Measurements from ENCODE around the gene ZNF726.
"Not testable (repeated sequence)": the region's sequence is repeated elsewhere in the genome, so short reads cannot be mapped to it uniquely, and the experiment has no call there.

Gene ZNF726

GRCh38 chr19:23971598-23971997 is 56.9 kb downstream of the ZNF726 start:
- no peak overlapping the region for H3K4me3 ChIP-seq (ENCODE audit: low read depth, low read length)
- TF ChIP-seq, protein P1, sequence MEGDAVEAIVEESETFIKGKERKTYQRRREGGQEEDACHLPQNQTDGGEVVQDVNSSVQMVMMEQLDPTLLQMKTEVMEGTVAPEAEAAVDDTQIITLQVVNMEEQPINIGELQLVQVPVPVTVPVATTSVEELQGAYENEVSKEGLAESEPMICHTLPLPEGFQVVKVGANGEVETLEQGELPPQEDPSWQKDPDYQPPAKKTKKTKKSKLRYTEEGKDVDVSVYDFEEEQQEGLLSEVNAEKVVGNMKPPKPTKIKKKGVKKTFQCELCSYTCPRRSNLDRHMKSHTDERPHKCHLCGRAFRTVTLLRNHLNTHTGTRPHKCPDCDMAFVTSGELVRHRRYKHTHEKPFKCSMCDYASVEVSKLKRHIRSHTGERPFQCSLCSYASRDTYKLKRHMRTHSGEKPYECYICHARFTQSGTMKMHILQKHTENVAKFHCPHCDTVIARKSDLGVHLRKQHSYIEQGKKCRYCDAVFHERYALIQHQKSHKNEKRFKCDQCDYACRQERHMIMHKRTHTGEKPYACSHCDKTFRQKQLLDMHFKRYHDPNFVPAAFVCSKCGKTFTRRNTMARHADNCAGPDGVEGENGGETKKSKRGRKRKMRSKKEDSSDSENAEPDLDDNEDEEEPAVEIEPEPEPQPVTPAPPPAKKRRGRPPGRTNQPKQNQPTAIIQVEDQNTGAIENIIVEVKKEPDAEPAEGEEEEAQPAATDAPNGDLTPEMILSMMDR (conservative IDR thresholded peaks at IDR 0.05; ENCODE audit: low read depth, low read length): no peak
- no peak for DNase-seq (ENCODE audit: low read depth)

DNA sequence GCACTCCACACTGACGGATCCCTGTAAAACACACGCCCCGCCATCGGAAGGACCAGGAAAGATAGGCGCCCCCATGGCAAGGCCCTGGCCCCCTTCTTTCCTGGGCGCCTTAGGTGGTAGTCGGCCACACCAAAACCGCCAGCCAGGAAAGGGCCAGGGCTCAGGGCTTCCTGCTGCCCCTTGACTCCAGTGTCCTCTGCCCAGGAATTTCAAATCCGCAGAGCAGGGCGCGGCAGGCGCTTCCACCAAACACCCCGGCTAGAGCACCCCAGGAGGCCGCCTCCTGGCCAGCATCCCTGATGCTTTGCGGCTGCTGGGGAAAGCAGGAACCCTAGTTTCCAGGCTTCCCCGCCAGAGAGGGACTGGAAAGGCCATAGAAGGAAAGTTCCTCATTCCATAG is 57.5 kb downstream of the ZNF726 start:
- DNase-seq (ENCODE audit: low read depth): no peak
- TF ChIP-seq, protein P1 (conservative IDR thresholded peaks at IDR 0.05; ENCODE audit: low read depth, low read length): no peak
- H3K4me3 ChIP-seq (ENCODE audit: low read depth, low read length): no peak overlapping the region

DNA sequence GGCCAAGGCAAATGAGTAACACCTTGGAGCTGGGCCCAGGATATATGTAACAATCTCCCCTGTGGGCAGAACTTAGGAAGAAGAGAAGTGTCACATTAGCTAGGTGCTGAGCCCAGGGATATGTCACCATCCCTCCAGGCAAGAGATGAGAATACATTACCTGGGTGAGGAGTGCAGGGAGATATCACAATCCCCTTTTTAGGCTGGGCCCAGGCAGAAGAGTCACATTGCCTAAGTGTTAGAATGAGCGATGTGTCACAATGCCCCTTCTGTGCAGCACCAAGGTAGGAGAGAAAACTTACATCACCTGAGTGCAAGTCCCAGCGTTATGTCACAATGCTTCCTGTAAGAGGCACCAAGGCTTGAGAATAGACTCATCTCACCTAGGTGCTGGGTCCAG is 60.3 kb downstream of the ZNF726 start:
- no peak for DNase-seq (ENCODE audit: low read depth)
- TF ChIP-seq, protein P1 (conservative IDR thresholded peaks at IDR 0.05; ENCODE audit: low read depth, low read length): no peak
- H3K4me3 ChIP-seq (ENCODE audit: low read depth, low read length): no peak overlapping the region

GRCh38 chr19:23976631-23977030 is 61.9 kb downstream of the ZNF726 start:
- DNase-seq (ENCODE audit: low read depth); H3K4me3 ChIP-seq (ENCODE audit: low read depth, low read length): not testable (repeated sequence)

DNA sequence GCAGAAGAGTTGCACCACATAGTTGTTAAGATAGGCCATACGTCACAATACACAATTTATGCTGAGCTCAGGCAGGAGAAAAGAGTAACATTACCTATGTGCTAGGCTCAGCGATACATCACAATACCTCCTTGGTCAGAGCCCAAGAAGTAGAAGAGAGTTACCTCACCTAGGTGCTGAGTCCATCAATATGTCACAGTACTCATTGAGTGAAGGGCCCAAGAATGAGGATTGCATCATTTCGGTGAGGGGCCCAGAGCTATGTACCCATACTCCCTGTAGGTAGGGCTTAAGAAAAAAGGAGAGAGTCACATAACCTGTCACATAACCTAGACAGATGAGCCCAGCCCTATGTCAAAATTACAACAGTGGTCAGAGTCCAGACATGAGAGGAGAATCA is 62.6 kb downstream of the ZNF726 start:
- DNase-seq (ENCODE audit: low read depth); H3K4me3 ChIP-seq (ENCODE audit: low read depth, low read length): not testable (repeated sequence)

DNA sequence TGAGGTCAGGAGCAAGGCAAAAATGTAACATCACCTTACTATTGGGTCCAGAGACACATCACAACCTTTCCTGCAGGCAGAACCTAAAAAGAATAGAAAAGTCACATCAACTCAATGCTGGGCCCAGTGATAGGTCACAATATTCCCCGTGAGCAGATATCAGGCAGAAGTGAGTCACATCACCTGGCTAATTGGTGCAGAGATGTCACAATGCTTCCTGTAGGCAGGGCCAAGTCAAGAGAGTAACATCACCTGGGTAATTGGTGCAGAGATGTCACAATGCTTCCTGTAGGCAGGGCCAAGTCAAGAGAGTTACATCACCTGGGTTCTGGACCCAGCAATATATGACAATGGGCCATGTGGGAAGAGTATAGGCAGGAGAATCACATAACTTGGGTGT is 63.4 kb downstream of the ZNF726 start:
- TF ChIP-seq, protein P1 (conservative IDR thresholded peaks at IDR 0.05; ENCODE audit: low read depth, low read length): no peak
- DNase-seq (ENCODE audit: low read depth): no peak
- no peak overlapping the region for H3K4me3 ChIP-seq (ENCODE audit: low read depth, low read length)

GRCh38 chr19:23980805-23981204 is 66.1 kb downstream of the ZNF726 start:
- H3K4me3 ChIP-seq (ENCODE audit: low read depth, low read length): no peak overlapping the region
- TF ChIP-seq, protein P1 (conservative IDR thresholded peaks at IDR 0.05; ENCODE audit: low read depth, low read length): no peak
- no peak for DNase-seq (ENCODE audit: low read depth)

DNA sequence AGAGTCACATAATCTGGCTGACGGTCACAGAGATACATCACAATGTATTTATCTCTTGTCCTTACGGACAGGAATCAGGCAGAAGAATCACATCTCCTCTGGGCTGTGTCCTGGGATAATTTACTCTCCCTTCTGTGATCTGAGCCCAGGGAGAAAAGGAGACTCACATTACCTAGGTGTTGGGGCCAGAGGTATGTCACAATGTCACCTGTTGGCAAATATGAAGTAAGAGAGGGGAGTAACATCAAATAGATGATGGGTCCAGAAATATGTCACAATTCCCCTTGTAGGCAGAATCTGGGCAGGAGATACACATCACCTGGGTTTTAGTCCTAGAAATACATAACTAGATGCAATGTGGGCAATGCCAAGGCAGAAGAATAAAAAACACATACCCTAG is 67.2 kb downstream of the ZNF726 start:
- no peak for DNase-seq (ENCODE audit: low read depth)
- TF ChIP-seq, protein P1 (conservative IDR thresholded peaks at IDR 0.05; ENCODE audit: low read depth, low read length): no peak
- H3K4me3 ChIP-seq (ENCODE audit: low read depth, low read length): no peak overlapping the region
